ENCODE data around the gene MYO1B. TPM values are rescaled to one million over a fixed set of nuclear protein-coding genes. Genes with fewer than 3 reads are reported as not detected.

MYO1B gene
- polyA plus RNA-seq, 1 donor (not counting 4 experiments of a cell fraction or from before 2014, with no cell fraction given) = 277 TPM

- no peak overlapping the region for H3K4me3 ChIP-seq (ENCODE audit: control insufficient read depth in 2 of 3, extremely low read depth in 1 of 3, insufficient read depth in 2 of 3, low read depth in 1 of 3, low read length in 3 of 3)
- no peaks in the 10 kb centered on the region for H3K4me1 ChIP-seq (ENCODE audit: control insufficient read depth, extremely low read depth, insufficient read depth, low read length)
- DNase-seq (ENCODE audit: low read depth, low spot score) (no peak), FAIRE-seq (no peak)
- no peaks in the 10 kb centered on the region for H3K9me1 ChIP-seq (ENCODE audit: control insufficient read depth, extremely low read depth, insufficient read depth, low read length)
- H3K9me3 ChIP-seq (ENCODE audit: control insufficient read depth, low read depth, low read length) = no peaks in the 10 kb centered on the region
- no peak for TF ChIP-seq EZH2 (IDR thresholded peaks at IDR 0.05; ENCODE audit: low read length)
- no peak for TF ChIP-seq CTCF (optimal IDR thresholded peaks at IDR 0.05 in 1 of 3, IDR thresholded peaks at IDR 0.05 in 1 of 3, conservative IDR thresholded peaks at IDR 0.05 in 1 of 3; ENCODE audit: extremely low read depth in 1 of 3, insufficient read depth in 2 of 3, low read length in 3 of 3)
- H3K27ac ChIP-seq (ENCODE audit: control insufficient read depth, insufficient read depth, low read length) = no peak overlapping the region
- dilution Hi-C loops (cut with MboI; ENCODE audit: extremely low pct_ligation_motif_present, low sequenced_read_pairs) = no loop called here
- H3K36me3 ChIP-seq (ENCODE audit: control insufficient read depth in 2 of 2, extremely low read depth in 1 of 2, insufficient read depth in 2 of 2, low read length in 2 of 2) = no peaks in the 10 kb centered on the region
- H2AFZ ChIP-seq (ENCODE audit: control insufficient read depth, low read length) = no peak overlapping the region
- no peaks in the 10 kb centered on the region for H3K79me2 ChIP-seq (ENCODE audit: control insufficient read depth, insufficient read depth, low read length)
- no peak overlapping the region for H3K4me2 ChIP-seq (ENCODE audit: control insufficient read depth, extremely low read depth, insufficient read depth, low read depth, low read length)
- no peaks in the 10 kb centered on the region for H3K27me3 ChIP-seq (ENCODE audit: control insufficient read depth, extremely low read depth, insufficient read depth, low read length)
- no peaks in the 10 kb centered on the region for H4K20me1 ChIP-seq (ENCODE audit: control insufficient read depth, extremely low read depth, insufficient read depth, low read length)
- no peak overlapping the region for H3K9ac ChIP-seq (ENCODE audit: control insufficient read depth, extremely low read depth, insufficient read depth, low read length)
Observed at GRCh38 chr2:191463790-191464189, 218.6 kb downstream of the MYO1B start.

GRCh38 chr2:191465766-191466420, 220.7 kb downstream of the MYO1B start:
- peak overlapping the region; percentile 19 for H2AFZ ChIP-seq (ENCODE audit: control insufficient read depth, low read length)
- no peak overlapping the region for H3K4me3 ChIP-seq (ENCODE audit: control insufficient read depth in 2 of 3, extremely low read depth in 1 of 3, insufficient read depth in 2 of 3, low read depth in 1 of 3, low read length in 3 of 3)
- no peaks in the 10 kb centered on the region for H4K20me1 ChIP-seq (ENCODE audit: control insufficient read depth, extremely low read depth, insufficient read depth, low read length)
- H3K79me2 ChIP-seq (ENCODE audit: control insufficient read depth, insufficient read depth, low read length) = no peaks in the 10 kb centered on the region
- TF ChIP-seq EZH2 (IDR thresholded peaks at IDR 0.05; ENCODE audit: low read length) (no peak), CTCF (optimal IDR thresholded peaks at IDR 0.05 in 1 of 3, IDR thresholded peaks at IDR 0.05 in 1 of 3, conservative IDR thresholded peaks at IDR 0.05 in 1 of 3; ENCODE audit: extremely low read depth in 1 of 3, insufficient read depth in 2 of 3, low read length in 3 of 3) (no peak)
- H3K27ac ChIP-seq (ENCODE audit: control insufficient read depth, insufficient read depth, low read length) = no peak overlapping the region
- no peak overlapping the region for H3K9ac ChIP-seq (ENCODE audit: control insufficient read depth, extremely low read depth, insufficient read depth, low read length)
- no peaks in the 10 kb centered on the region for H3K27me3 ChIP-seq (ENCODE audit: control insufficient read depth, extremely low read depth, insufficient read depth, low read length)
- H3K36me3 ChIP-seq (ENCODE audit: control insufficient read depth in 2 of 2, extremely low read depth in 1 of 2, insufficient read depth in 2 of 2, low read length in 2 of 2) = no peaks in the 10 kb centered on the region
- no peaks in the 10 kb centered on the region for H3K4me1 ChIP-seq (ENCODE audit: control insufficient read depth, extremely low read depth, insufficient read depth, low read length)
- H3K4me2 ChIP-seq (ENCODE audit: control insufficient read depth, extremely low read depth, insufficient read depth, low read depth, low read length) = no peak overlapping the region
- no peaks in the 10 kb centered on the region for H3K9me3 ChIP-seq (ENCODE audit: control insufficient read depth, low read depth, low read length)
- dilution Hi-C loops (cut with MboI; ENCODE audit: extremely low pct_ligation_motif_present, low sequenced_read_pairs) = no loop called here
- no peak for FAIRE-seq
- no peaks in the 10 kb centered on the region for H3K9me1 ChIP-seq (ENCODE audit: control insufficient read depth, extremely low read depth, insufficient read depth, low read length)
- DNase-seq (ENCODE audit: low read depth, low spot score) = no peak
